Ovary (tissue), 9 donors: ENCODE results near the gene SZRD1. TPM values are rescaled to one million over a fixed set of nuclear protein-coding genes. Genes with fewer than 3 reads are reported as not detected.

Source experiments
- DNase-seq, 5 donors: peaks; one replicate each; pipeline ENCODE4 v3.0.0-alpha.2; 2019 to 2020
- H3K27ac ChIP-seq, 2 donors: fragments of 200-600 bp; one replicate each; pipeline versions ENCODE4 v1.5.1 to v1.8.0; 2019 to 2022
- H3K27me3 ChIP-seq: fragments of 200-600 bp; one replicate; pipeline ENCODE4 v1.8.0; 2022
- H3K36me3 ChIP-seq: fragments of 200-600 bp; sonication (generic); one replicate; pipeline ENCODE4 v1.5.1; 2019
- H3K4me1 ChIP-seq: one replicate; pipeline ENCODE4 v1.8.1; 2013; ENCODE audit warnings: mild to moderate bottlenecking, moderate library complexity; ENCODE audit not compliant: insufficient read depth
- H3K4me3 ChIP-seq: fragments of 200-600 bp; sonication (generic); one replicate; pipeline ENCODE4 v1.5.1; 2017
- H3K9me3 ChIP-seq, 2 donors: fragments of 200-600 bp in 1 of 2; sonication (generic) in 1 of 2; one replicate each; pipeline versions ENCODE4 v1.5.1 to v1.8.1; 2013 to 2019; ENCODE audit warnings: mild to moderate bottlenecking in 1 of 2, moderate library complexity in 1 of 2
- CTCF ChIP-seq, 3 donors: fragments of 450-650 bp in 2 of 3; fragments of 200-600 bp in 1 of 3; IDR thresholded peaks; one replicate each; pipeline versions ENCODE4 v1.5.1 to v1.8.0; 2016 to 2022; ENCODE audit warnings: antibody characterized with exemption in 3 of 3, mild to moderate bottlenecking in 1 of 3
- EP300 ChIP-seq: sonication (generic); formaldehyde crosslinking; IDR thresholded peaks from one replicate; pipeline ENCODE4 v1.6.1; 2017; ENCODE audit warnings: antibody characterized with exemption
- POLR2A ChIP-seq: fragments of 450-650 bp; IDR thresholded peaks from one replicate; pipeline ENCODE4 v1.6.1; 2017; ENCODE audit warnings: antibody characterized with exemption, mild to moderate bottlenecking, moderate library complexity
- WGBS, 3 donors: extraction: QIAGEN DNeasy Blood & Tissue Kit in 1 of 3; methylation state at CpG; one replicate each; pipeline versions ENCODE4 v1.1.5 to v1.1.7; 2013 to 2017; 5-methylcytosine and 5-hydroxymethylcytosine counted together
- intact Hi-C, 4 donors: fragments of 100-400 bp; cut with DNase I; formaldehyde crosslinking; loops; one replicate each; pipeline versions ENCODE4 v1.11.0 to v1.15.1; 2022 to 2023
- polyA plus RNA-seq, 2 donors: library from polyadenylated mRNA; stranded (reverse); fragments of 200-250 nt in 1 of 2; fragments of 350-450 nt in 1 of 2; fragmentation: Illumina TruSeq in 1 of 2; extraction: RNeasy Lipid Tissue Mini Kit (QIAGEN cat#74804) in 1 of 2; gene quantifications; one replicate each; pipeline ENCODE4 v1.2.3, GENCODE V29; 2013 to 2014
- total RNA-seq, 7 donors: library from RNA; depleted of rRNA in 2 of 7; stranded (reverse); fragments of >200 nt in 2 of 7; fragmentation: NEBNext Ultra II Directional in 3 of 7; extraction: Animal tissue kit (Norgen Biotek cat#: 25700) in 3 of 7; gene quantifications; one replicate each; pipeline versions ENCODE4 v1.1.0 to v1.2.4, GENCODE V29; 2016 to 2023
- donor health status: DM: no; HTN: no; CAD: no; lungs with moderate emphysema.
- donor health status: DM: no; HTN: no; CAD: no.
- donor health status: Bipolar disorder and iron deficiency.
- donor health status: DM: yes; HTN: yes; CAD: no.
- donor health status: DM: no; HTN: no; CAD: no.
- donor health status: DM: yes; HTN: yes; CAD: no.

Gene SZRD1
- total and polyA plus RNA-seq, 9 donors: 45.3 to 152 (median 120) TPM

GRCh38 chr1:16326833-16327404 is 40.1 kb upstream of the SZRD1 start:
- WGBS, 3 donors: 70 to 81% (median 76%) methylated on average over 5 of the region's 5 CpGs

GRCh38 chr1:16334655-16335340 is 32.2 kb upstream of the SZRD1 start:
- DNase-seq: no peak
- Histone ChIP-seq H3K4me1 (peaks cover 3% of the 10 kb centered on the region), H3K4me3 (no peak overlapping the region), H3K27me3 (no peaks in the 10 kb centered on the region), H3K9me3 (no peaks in the 10 kb centered on the region), H3K27ac (no peak overlapping the region), H3K36me3 (no peaks in the 10 kb centered on the region)
- no peak for TF ChIP-seq EP300
- TF ChIP-seq CTCF (IDR thresholded peaks at IDR 0.05): no peak
- no peak for TF ChIP-seq POLR2A
- WGBS, 3 donors: 77 to 84% (median 81%) methylated on average over 7 of the region's 7 CpGs
- intact Hi-C loops: no loop called here

More at GRCh38 chr1:16326833-16327404, 40.1 kb upstream of the SZRD1 start:
- TF ChIP-seq EP300 (no peak), POLR2A (no peak), CTCF (IDR thresholded peaks at IDR 0.05) (no peak)
- H3K27me3 ChIP-seq: no peaks in the 10 kb centered on the region
- no peaks in the 10 kb centered on the region for H3K9me3 ChIP-seq
- no peak overlapping the region for H3K4me3 ChIP-seq
- H3K27ac ChIP-seq: no peak overlapping the region
- intact Hi-C loops: no loop called here
- no peak for DNase-seq
- peaks cover 6% of the 10 kb centered on the region for H3K4me1 ChIP-seq
- H3K36me3 ChIP-seq: no peaks in the 10 kb centered on the region

GRCh38 chr1:16338961-16339360 is 28.1 kb upstream of the SZRD1 start:
- Histone ChIP-seq H3K27ac (no peak overlapping the region), H3K4me1 (peaks cover 2% of the 10 kb centered on the region), H3K27me3 (no peaks in the 10 kb centered on the region), H3K36me3 (no peaks in the 10 kb centered on the region), H3K4me3 (no peak overlapping the region), H3K9me3 (no peaks in the 10 kb centered on the region)
- WGBS, 3 donors: 90 to 93% (median 93%) methylated on average over 5 of the region's 5 CpGs
- intact Hi-C loops: no loop called here
- DNase-seq: no peak
- TF ChIP-seq CTCF (IDR thresholded peaks at IDR 0.05) (no peak), EP300 (no peak), POLR2A (no peak)

- no peak for DNase-seq
- no peak overlapping the region for H3K4me3 ChIP-seq
- TF ChIP-seq POLR2A: no peak
- no peak for TF ChIP-seq CTCF (IDR thresholded peaks at IDR 0.05)
- TF ChIP-seq EP300: no peak
- no peaks in the 10 kb centered on the region for H3K4me1 ChIP-seq
- no peaks in the 10 kb centered on the region for H3K36me3 ChIP-seq
- WGBS, 3 donors: 87 to 95% (median 88%) methylated on average over 1 of the region's 1 CpG
- intact Hi-C loops: no loop called here
- H3K9me3 ChIP-seq: no peaks in the 10 kb centered on the region
- no peaks in the 10 kb centered on the region for H3K27me3 ChIP-seq
- H3K27ac ChIP-seq: no peak overlapping the region
Observed at GRCh38 chr1:16340673-16341072, 26.4 kb upstream of the SZRD1 start.
